ENCODE measurements around the gene MAK. TPM values are rescaled to one million over a fixed set of nuclear protein-coding genes. Genes with fewer than 3 reads are reported as not detected.

The MAK gene
- total and polyA plus RNA-seq, 4 donors = 0.02 to 0.26 (median 0.13) TPM

GRCh38 chr6:10874207-10874606 lies 35.9 kb upstream of the MAK start:
- no peak for DNase-seq (ENCODE audit: low spot score)
- no peak overlapping the region for H3K27ac ChIP-seq (ENCODE audit: low read depth in 1 of 2, low read length in 2 of 2)
- no peak overlapping the region for H3K4me3 ChIP-seq (ENCODE audit: low read depth in 1 of 3, low read length in 3 of 3)
- H3K27me3 ChIP-seq (ENCODE audit: control insufficient read depth in 4 of 4, insufficient read depth in 4 of 4, low read length in 3 of 4) = peaks cover 0 to under 1% (median 0%) of the 10 kb centered on the region in 4 donors
- no peak for TF ChIP-seq HNF4G (IDR thresholded peaks at IDR 0.05)
- no peak for TF ChIP-seq YY1 (IDR thresholded peaks at IDR 0.05)
- no peak for TF ChIP-seq JUND (IDR thresholded peaks at IDR 0.05)
- TF ChIP-seq RXRA (IDR thresholded peaks at IDR 0.05) = no peak
- no peak for TF ChIP-seq MAX (IDR thresholded peaks at IDR 0.05)
- no peak for TF ChIP-seq EGR1 (IDR thresholded peaks at IDR 0.05; ENCODE audit: low read depth in 2 of 2)
- no peak for TF ChIP-seq ZBTB33 (IDR thresholded peaks at IDR 0.05)
- no peak for TF ChIP-seq ATF3 (IDR thresholded peaks at IDR 0.05)
- TF ChIP-seq NR2F2 (IDR thresholded peaks at IDR 0.05) = no peak
- no peak for TF ChIP-seq REST (IDR thresholded peaks at IDR 0.05)
- no peak for TF ChIP-seq SP1 (IDR thresholded peaks at IDR 0.05)
- H3K9me3 ChIP-seq (ENCODE audit: control insufficient read depth in 4 of 4, low read length in 3 of 4) = no peaks in the 10 kb centered on the region
- no peaks in the 10 kb centered on the region for H3K36me3 ChIP-seq (ENCODE audit: control insufficient read depth in 4 of 4, insufficient read depth in 3 of 4, low read depth in 1 of 4, low read length in 3 of 4)
- 89% methylated on average over 6 of the region's 6 CpGs for WGBS
- H3K4me1 ChIP-seq (ENCODE audit: control insufficient read depth in 4 of 4, insufficient read depth in 4 of 4, low read length in 3 of 4) = no peaks in the 10 kb centered on the region
- H3K9ac ChIP-seq (ENCODE audit: low read depth in 1 of 2, low read length in 2 of 2) = no peak overlapping the region

- Histone ChIP-seq H3K9ac (ENCODE audit: low read depth in 1 of 2, low read length in 2 of 2) (no peak overlapping the region), H3K36me3 (ENCODE audit: control insufficient read depth in 4 of 4, insufficient read depth in 3 of 4, low read depth in 1 of 4, low read length in 3 of 4) (no peaks in the 10 kb centered on the region), H3K9me3 (ENCODE audit: control insufficient read depth in 4 of 4, low read length in 3 of 4) (no peaks in the 10 kb centered on the region), H3K27me3 (ENCODE audit: control insufficient read depth in 4 of 4, insufficient read depth in 4 of 4, low read length in 3 of 4) (no peaks in the 10 kb centered on the region), H3K4me1 (ENCODE audit: control insufficient read depth in 4 of 4, insufficient read depth in 4 of 4, low read length in 3 of 4) (no peaks in the 10 kb centered on the region), H3K27ac (ENCODE audit: low read depth in 1 of 2, low read length in 2 of 2) (no peak overlapping the region), H3K4me3 (ENCODE audit: low read depth in 1 of 3, low read length in 3 of 3) (no peak overlapping the region)
- TF ChIP-seq CTCF (IDR thresholded peaks at IDR 0.05; ENCODE audit: low read depth, low read length, missing input control) (no peak), REST (IDR thresholded peaks at IDR 0.05) (no peak), SP1 (IDR thresholded peaks at IDR 0.05) (no peak), ZBTB33 (IDR thresholded peaks at IDR 0.05) (no peak), TAF1 (conservative IDR thresholded peaks at IDR 0.05) (no peak), FOXA1 (IDR thresholded peaks at IDR 0.05) (no peak), GABPA (IDR thresholded peaks at IDR 0.05 in 1 of 2, conservative IDR thresholded peaks at IDR 0.05 in 1 of 2) (no peak), FOXA2 (IDR thresholded peaks at IDR 0.05) (no peak), HNF4A (conservative IDR thresholded peaks at IDR 0.05) (no peak), HNF4G (IDR thresholded peaks at IDR 0.05) (no peak), YY1 (IDR thresholded peaks at IDR 0.05) (no peak), MAX (IDR thresholded peaks at IDR 0.05) (no peak), ATF3 (IDR thresholded peaks at IDR 0.05) (no peak), RXRA (IDR thresholded peaks at IDR 0.05) (no peak)
- WGBS = 39% methylated on average over 1 of the region's 1 CpG
- no peak for DNase-seq (ENCODE audit: low spot score)
Measured at GRCh38 chr6:10873374-10873773, 35.0 kb upstream of the MAK start.

Data from liver (tissue), 9 donors.